Right lobe of liver (tissue), 6 donors: ENCODE results near the gene CANT1. TPM values are rescaled to one million over a fixed set of nuclear protein-coding genes. Genes with fewer than 3 reads are reported as not detected.

Source experiments
- ATAC-seq, 4 donors: fragments of 200-7000 bp; cut with Tn5 transposase; one replicate each; pipeline ENCODE4 v1.9.1; 2020; ENCODE audit warnings: mild to moderate bottlenecking in 4 of 4, moderate library complexity in 4 of 4
- DNase-seq, 3 donors: peaks; one replicate each; pipeline ENCODE4 v3.0.0-alpha.2; 2020
- H3K27ac ChIP-seq, 3 donors: fragments of 200-600 bp; one replicate each; pipeline ENCODE4 v1.8.0; 2022
- H3K27me3 ChIP-seq, 2 donors: fragments of 200-600 bp; one replicate each; pipeline ENCODE4 v1.8.0; 2022
- H3K36me3 ChIP-seq, 4 donors: fragments of 200-600 bp; sonication (generic) in 1 of 4; one replicate each; pipeline versions ENCODE4 v1.5.1 to v1.8.0; 2017 to 2022; ENCODE audit warnings: control low read depth in 1 of 4
- H3K4me1 ChIP-seq, 4 donors: fragments of 200-600 bp; sonication (generic) in 1 of 4; one replicate each; pipeline versions ENCODE4 v1.5.1 to v1.8.0; 2017 to 2022; ENCODE audit warnings: control low read depth in 1 of 4
- H3K4me3 ChIP-seq, 3 donors: fragments of 200-600 bp; one replicate each; pipeline ENCODE4 v1.8.0; 2022
- H3K9me3 ChIP-seq, 4 donors: fragments of 200-600 bp; sonication (generic) in 1 of 4; one replicate each; pipeline versions ENCODE4 v1.5.1 to v1.8.0; 2017 to 2022; ENCODE audit warnings: control low read depth in 1 of 4
- CTCF ChIP-seq, 4 donors: fragments of 200-600 bp in 3 of 4; fragments of 450-650 bp in 1 of 4; IDR thresholded peaks; one replicate each; pipeline versions ENCODE4 v1.5.1 to v1.8.0; 2016 to 2022; ENCODE audit warnings: antibody characterized with exemption in 4 of 4, mild to moderate bottlenecking in 2 of 4
- POLR2A ChIP-seq: fragments of 450-650 bp; IDR thresholded peaks from one replicate; pipeline ENCODE4 v1.6.1; 2017; ENCODE audit warnings: antibody characterized with exemption, mild to moderate bottlenecking
- WGBS: methylation state at CpG from one replicate; pipeline ENCODE4 v1.1.6; 2018; ENCODE audit warnings: low coverage, low lambda C conversion rate; ENCODE audit not compliant: insufficient coverage; ENCODE audit errors: missing lambda C conversion rate; 5-methylcytosine and 5-hydroxymethylcytosine counted together
- intact Hi-C, 2 donors: fragments of 100-400 bp; cut with DNase I; formaldehyde crosslinking; loops; one replicate each; pipeline versions ENCODE4 v1.11.2 to v1.14.1; 2022
- total RNA-seq, 6 experiments: library from RNA; depleted of rRNA in 2 of 6; stranded (reverse); fragments of >200 nt in 2 of 6; fragmentation: NEBNext Ultra II Directional in 3 of 6; extraction: Animal tissue kit (Norgen Biotek cat#: 25700) in 3 of 6; gene quantifications; one replicate each; pipeline versions ENCODE4 v1.1.0 to v1.2.4, GENCODE V29; 2016 to 2023
- donor health status: DM: no; HTN: yes; CAD: no.
- donor health status: DM: no; HTN: no; CAD: no.
- donor health status: DM: no; HTN: no; CAD: no.
- donor health status: DM: no; HTN: yes; CAD: no.
- donor health status: DM: no; HTN: yes; CAD: no.

CANT1 gene
- total RNA-seq, 6 experiments from 2014 or later, result 15.6 to 26.3 (median 18.7) TPM

GRCh38 chr17:78944956-78945355 lies 64.6 kb downstream of the CANT1 start:
- ATAC-seq (no peak), DNase-seq (no peak)
- Histone ChIP-seq H3K4me3 (no peak overlapping the region), H3K4me1 (no peaks in the 10 kb centered on the region), H3K27ac (no peak overlapping the region), H3K36me3 (no peaks in the 10 kb centered on the region), H3K27me3 (no peaks in the 10 kb centered on the region), H3K9me3 (no peaks in the 10 kb centered on the region)
- WGBS, result 70% methylated on average over 5 of the region's 10 CpGs
- TF ChIP-seq CTCF (IDR thresholded peaks at IDR 0.05) (no peak), POLR2A (no peak)
- intact Hi-C loops, result no loop called here

GRCh38 chr17:78944026-78944425 lies 65.5 kb downstream of the CANT1 start:
- no peak for ATAC-seq
- 49% methylated on average over 3 of the region's 7 CpGs for WGBS
- H3K4me1 ChIP-seq, result no peaks in the 10 kb centered on the region
- intact Hi-C loops, result no loop called here
- H3K27me3 ChIP-seq, result no peaks in the 10 kb centered on the region
- no peak overlapping the region for H3K27ac ChIP-seq
- no peak for TF ChIP-seq POLR2A
- TF ChIP-seq CTCF (IDR thresholded peaks at IDR 0.05), result no peak
- no peaks in the 10 kb centered on the region for H3K9me3 ChIP-seq
- no peaks in the 10 kb centered on the region for H3K36me3 ChIP-seq
- H3K4me3 ChIP-seq, result no peak overlapping the region
- no peak for DNase-seq

Other genes starting within 250 kb of the CANT1 start
- gene CYTH1, start 227.5 kb downstream of the CANT1 start, total RNA-seq, result 10 to 100 TPM; 14.8 to 46.2 (median 28.8) TPM
- 10 to 100 TPM; 12.7 to 27.8 (median 18.7) TPM for gene USP36, start 168.9 kb downstream of the CANT1 start, total RNA-seq
- 1 to 10 TPM in 1 of 6 experiments, under 1 TPM in 5; 0.19 to 1.0 (median 0.53) TPM for gene CEP295NL, start 106.6 kb downstream of the CANT1 start, total RNA-seq
- gene TIMP2, start 84.4 kb downstream of the CANT1 start, total RNA-seq, result 10 to 100 TPM; 18.9 to 36.1 (median 26.7) TPM
- 100 to 1,000 TPM in 4 of 6 experiments, 10 to 100 TPM in 2; 82.8 to 257 (median 121) TPM for gene LGALS3BP, start 29.8 kb downstream of the CANT1 start, total RNA-seq
- gene C1QTNF1, start 14.4 kb upstream of the CANT1 start, total RNA-seq, result 10 to 100 TPM in 5 of 6 experiments, 1 to 10 TPM in 1; 9.8 to 40.2 (median 26.2) TPM
- gene ENGASE, start 65.1 kb upstream of the CANT1 start, total RNA-seq, result 10 to 100 TPM in 5 of 6 experiments, 1 to 10 TPM in 1; 7.4 to 63.7 (median 39.1) TPM